ENCODE results near the gene PDPN. TPM values are rescaled to one million over a fixed set of nuclear protein-coding genes. Genes with fewer than 3 reads are reported as not detected.

PDPN gene
- total and polyA plus RNA-seq, 9 of the 15 experiments (the other 6 are each of a cell fraction or from before 2014, with no cell fraction given), result 0.11 TPM; not detected in 8

DNA sequence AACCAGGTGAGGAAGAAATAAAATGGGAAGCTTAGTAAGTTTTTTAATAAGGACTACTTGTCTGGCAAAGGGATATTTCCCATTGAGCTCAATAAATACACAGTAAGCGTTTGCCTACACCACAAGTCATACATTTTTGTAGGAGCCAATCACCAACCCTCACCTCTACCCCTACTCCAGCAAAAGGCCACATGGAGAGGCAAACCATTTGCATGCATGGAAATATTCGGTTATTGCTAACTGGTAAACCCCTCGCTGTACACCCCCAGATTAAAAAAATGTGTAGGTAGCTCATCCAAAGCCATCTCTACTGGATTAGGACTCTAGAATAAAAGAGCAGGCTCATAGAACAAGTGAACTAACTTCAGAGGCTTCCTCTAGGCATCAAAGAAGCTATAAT, 21.1 kb downstream of the PDPN start:
- H3K4me2 ChIP-seq (ENCODE audit: insufficient read depth, low read length), result no peak overlapping the region
- H4K20me1 ChIP-seq (replicated peaks; ENCODE audit: control insufficient read depth, insufficient read depth, low read length), result 0 out of 2 replicates have a peak, but pooled peaks cover 3% of the 10 kb centered on the region
- no peaks in the 10 kb centered on the region for H3K36me3 ChIP-seq (ENCODE audit: control insufficient read depth, insufficient read depth, low read length)
- no peaks in the 10 kb centered on the region for H3K9me1 ChIP-seq (ENCODE audit: control insufficient read depth, insufficient read depth, low read length)
- H3K27ac ChIP-seq (ENCODE audit: extremely low read depth, low read depth, low read length), result no peak overlapping the region
- FAIRE-seq (no peak), ATAC-seq (no peak), DNase-seq (ENCODE audit: extremely low read depth in 1 of 4, low spot score in 3 of 4) (no peak)
- 0% methylated on average over 3 of the region's 3 CpGs for WGBS (ENCODE audit: insufficient coverage, low coverage, missing lambda C conversion rate)
- no peak overlapping the region for H3K4me3 ChIP-seq
- ChIA-PET POLR2A (interaction anchor here (0.7 to 1.1 kb wide), 2 partner anchors 9 to 14 kb away, joined by 3 read pairs; no protein-coding TSS in a partner anchor), CTCF (ENCODE audit: low intra/inter-chr PET ratio) (no interaction called here)
- BruUV-seq (replicated peaks), result no TSS peak
- H3K4me1 ChIP-seq (replicated peaks in 1 of 2; ENCODE audit: control insufficient read depth in 2 of 2, insufficient read depth in 2 of 2, low read length in 2 of 2), result no peaks in the 10 kb centered on the region
- no peak overlapping the region for H2AFZ ChIP-seq (ENCODE audit: low read depth, low read length)
- H3K79me2 ChIP-seq (ENCODE audit: control insufficient read depth, insufficient read depth, low read length), result no peaks in the 10 kb centered on the region
- H3K9ac ChIP-seq (ENCODE audit: insufficient read depth in 1 of 2, low read depth in 2 of 2, low read length in 2 of 2), result no peak overlapping the region
- intact Hi-C loops (cut with micrococcal nuclease) (no loop called here), in situ Hi-C loops (cut with MboI) (no loop called here)
- H3K9me3 ChIP-seq (replicated peaks; ENCODE audit: control insufficient read depth, insufficient read depth, low read depth, low read length), result no peaks in the 10 kb centered on the region
- H3K27me3 ChIP-seq (ENCODE audit: control insufficient read depth in 2 of 2, insufficient read depth in 2 of 2, low read length in 2 of 2), result peaks cover 0 to 26% of the 10 kb centered on the region in 2 experiments
- TF ChIP-seq HDAC6 (IDR thresholded peaks at IDR 0.05; ENCODE audit: low read depth, low read length) (no peak), TAF15 (IDR thresholded peaks at IDR 0.05; ENCODE audit: low read depth, low read length) (no peak), CBX3 (IDR thresholded peaks at IDR 0.05; ENCODE audit: borderline replicate concordance in 1 of 2, low read length in 2 of 2) (no peak), ZNF174 (CRISPR knock-in tag; IDR thresholded peaks at IDR 0.05) (no peak), THRAP3 (IDR thresholded peaks at IDR 0.05; ENCODE audit: borderline replicate concordance) (no peak), SETDB1 (IDR thresholded peaks at IDR 0.05; ENCODE audit: low read length) (no peak), SREBF1 (IDR thresholded peaks at IDR 0.05; ENCODE audit: borderline replicate concordance, low read depth, low read length) (no peak), ELF2 (CRISPR knock-in tag; IDR thresholded peaks at IDR 0.05) (no peak), ESRRA (IDR thresholded peaks at IDR 0.05; ENCODE audit: borderline replicate concordance, low read depth) (no peak), SMAD1 (IDR thresholded peaks at IDR 0.05; ENCODE audit: low read depth, low read length, partially characterized antibody) (no peak), MTA2 (IDR thresholded peaks at IDR 0.05; ENCODE audit: low read depth) (no peak), HMG20B (CRISPR knock-in tag; IDR thresholded peaks at IDR 0.05) (no peak)
- TF ChIP-seq, protein P1, sequence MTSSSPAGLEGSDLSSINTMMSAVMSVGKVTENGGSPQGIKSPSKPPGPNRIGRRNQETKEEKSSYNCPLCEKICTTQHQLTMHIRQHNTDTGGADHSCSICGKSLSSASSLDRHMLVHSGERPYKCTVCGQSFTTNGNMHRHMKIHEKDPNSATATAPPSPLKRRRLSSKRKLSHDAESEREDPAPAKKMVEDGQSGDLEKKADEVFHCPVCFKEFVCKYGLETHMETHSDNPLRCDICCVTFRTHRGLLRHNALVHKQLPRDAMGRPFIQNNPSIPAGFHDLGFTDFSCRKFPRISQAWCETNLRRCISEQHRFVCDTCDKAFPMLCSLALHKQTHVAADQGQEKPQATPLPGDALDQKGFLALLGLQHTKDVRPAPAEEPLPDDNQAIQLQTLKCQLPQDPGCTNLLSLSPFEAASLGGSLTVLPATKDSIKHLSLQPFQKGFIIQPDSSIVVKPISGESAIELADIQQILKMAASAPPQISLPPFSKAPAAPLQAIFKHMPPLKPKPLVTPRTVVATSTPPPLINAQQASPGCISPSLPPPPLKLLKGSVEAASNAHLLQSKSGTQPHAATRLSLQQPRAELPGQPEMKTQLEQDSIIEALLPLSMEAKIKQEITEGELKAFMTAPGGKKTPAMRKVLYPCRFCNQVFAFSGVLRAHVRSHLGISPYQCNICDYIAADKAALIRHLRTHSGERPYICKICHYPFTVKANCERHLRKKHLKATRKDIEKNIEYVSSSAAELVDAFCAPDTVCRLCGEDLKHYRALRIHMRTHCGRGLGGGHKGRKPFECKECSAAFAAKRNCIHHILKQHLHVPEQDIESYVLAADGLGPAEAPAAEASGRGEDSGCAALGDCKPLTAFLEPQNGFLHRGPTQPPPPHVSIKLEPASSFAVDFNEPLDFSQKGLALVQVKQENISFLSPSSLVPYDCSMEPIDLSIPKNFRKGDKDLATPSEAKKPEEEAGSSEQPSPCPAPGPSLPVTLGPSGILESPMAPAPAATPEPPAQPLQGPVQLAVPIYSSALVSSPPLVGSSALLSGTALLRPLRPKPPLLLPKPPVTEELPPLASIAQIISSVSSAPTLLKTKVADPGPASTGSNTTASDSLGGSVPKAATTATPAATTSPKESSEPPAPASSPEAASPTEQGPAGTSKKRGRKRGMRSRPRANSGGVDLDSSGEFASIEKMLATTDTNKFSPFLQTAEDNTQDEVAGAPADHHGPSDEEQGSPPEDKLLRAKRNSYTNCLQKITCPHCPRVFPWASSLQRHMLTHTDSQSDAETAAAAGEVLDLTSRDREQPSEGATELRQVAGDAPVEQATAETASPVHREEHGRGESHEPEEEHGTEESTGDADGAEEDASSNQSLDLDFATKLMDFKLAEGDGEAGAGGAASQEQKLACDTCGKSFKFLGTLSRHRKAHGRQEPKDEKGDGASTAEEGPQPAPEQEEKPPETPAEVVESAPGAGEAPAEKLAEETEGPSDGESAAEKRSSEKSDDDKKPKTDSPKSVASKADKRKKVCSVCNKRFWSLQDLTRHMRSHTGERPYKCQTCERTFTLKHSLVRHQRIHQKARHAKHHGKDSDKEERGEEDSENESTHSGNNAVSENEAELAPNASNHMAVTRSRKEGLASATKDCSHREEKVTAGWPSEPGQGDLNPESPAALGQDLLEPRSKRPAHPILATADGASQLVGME (CRISPR knock-in tag; IDR thresholded peaks at IDR 0.05), result no peak
- TF ChIP-seq, protein P2, sequence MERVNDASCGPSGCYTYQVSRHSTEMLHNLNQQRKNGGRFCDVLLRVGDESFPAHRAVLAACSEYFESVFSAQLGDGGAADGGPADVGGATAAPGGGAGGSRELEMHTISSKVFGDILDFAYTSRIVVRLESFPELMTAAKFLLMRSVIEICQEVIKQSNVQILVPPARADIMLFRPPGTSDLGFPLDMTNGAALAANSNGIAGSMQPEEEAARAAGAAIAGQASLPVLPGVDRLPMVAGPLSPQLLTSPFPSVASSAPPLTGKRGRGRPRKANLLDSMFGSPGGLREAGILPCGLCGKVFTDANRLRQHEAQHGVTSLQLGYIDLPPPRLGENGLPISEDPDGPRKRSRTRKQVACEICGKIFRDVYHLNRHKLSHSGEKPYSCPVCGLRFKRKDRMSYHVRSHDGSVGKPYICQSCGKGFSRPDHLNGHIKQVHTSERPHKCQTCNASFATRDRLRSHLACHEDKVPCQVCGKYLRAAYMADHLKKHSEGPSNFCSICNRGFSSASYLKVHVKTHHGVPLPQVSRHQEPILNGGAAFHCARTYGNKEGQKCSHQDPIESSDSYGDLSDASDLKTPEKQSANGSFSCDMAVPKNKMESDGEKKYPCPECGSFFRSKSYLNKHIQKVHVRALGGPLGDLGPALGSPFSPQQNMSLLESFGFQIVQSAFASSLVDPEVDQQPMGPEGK (CRISPR knock-in tag; IDR thresholded peaks at IDR 0.05; ENCODE audit: borderline replicate concordance), result no peak
- TF ChIP-seq, protein P3, sequence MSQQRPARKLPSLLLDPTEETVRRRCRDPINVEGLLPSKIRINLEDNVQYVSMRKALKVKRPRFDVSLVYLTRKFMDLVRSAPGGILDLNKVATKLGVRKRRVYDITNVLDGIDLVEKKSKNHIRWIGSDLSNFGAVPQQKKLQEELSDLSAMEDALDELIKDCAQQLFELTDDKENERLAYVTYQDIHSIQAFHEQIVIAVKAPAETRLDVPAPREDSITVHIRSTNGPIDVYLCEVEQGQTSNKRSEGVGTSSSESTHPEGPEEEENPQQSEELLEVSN (IDR thresholded peaks at IDR 0.05; ENCODE audit: borderline replicate concordance in 1 of 2, extremely low read depth in 1 of 2, insufficient read depth in 1 of 2, insufficient read length in 1 of 2, low read depth in 1 of 2, low read length in 1 of 2, poor library complexity in 1 of 2, severe bottlenecking in 1 of 2), result no peak

Data from K562 (cell line).